IPS-11a (cell line): ENCODE data around the gene DCUN1D3.
A peak's percentile ranks its signal among the peaks of the same experiment; 100 is the strongest.

Experiments used
- H3K4me3 ChIP-seq: one replicate; pipeline ENCODE4 v1.5.1; 2013; ENCODE audit warnings: low read depth, low read length, control low read depth

The DCUN1D3 gene

DNA sequence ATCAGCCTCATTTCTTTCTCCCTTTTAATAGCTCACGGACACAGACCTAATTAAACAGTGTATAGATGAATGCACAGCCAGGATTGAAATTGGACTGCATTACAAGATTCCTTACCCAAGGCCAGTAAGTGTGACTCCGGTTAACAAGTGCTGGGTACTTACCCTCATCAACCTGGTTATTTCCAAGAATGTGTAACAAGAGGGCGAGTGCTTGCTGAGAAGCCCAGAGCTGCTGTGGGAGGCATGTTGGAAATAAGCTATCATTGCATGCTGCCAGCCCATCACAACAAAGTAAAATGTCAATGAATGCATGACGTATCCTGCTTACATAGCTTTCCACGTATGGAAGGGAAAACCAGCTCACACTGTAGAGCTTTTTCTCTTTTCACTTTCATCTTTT, 19.9 kb upstream of the DCUN1D3 start:
- no peak overlapping the region for H3K4me3 ChIP-seq

DNA sequence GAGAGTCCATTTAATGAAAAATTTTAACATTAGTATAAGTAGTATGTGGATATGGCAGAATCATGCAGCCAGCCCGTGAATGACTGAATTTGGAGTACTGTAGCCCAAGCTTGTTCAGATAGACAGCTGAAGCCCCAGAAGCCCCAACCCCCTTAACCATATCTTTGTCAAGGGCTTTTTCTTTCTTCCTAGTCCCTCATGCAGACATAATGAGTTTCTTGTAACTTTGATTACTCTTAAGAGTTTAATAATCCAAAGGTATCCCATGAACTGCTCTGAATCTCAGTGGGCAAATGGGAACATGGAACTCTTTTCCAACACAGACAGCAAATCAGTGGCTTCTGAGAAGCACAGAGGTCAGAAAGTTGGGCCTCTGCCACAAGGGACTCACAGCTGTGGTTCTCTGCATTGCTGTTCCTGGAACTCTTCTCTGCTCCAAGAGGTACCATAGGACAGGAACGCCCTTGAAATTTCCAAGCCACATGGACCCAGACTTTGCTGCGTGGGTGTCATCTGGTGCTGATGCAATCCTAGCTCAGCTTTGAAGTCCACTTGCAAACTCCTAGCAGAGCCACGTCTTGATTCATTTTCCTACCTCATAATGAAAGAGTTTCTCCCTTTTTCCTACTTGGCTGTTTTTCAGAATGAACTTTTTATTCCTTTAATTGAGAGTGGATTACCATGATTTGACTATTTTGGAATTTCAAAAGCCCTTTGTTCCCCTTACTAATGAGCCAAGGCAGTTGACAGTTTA, 18.5 kb upstream of the DCUN1D3 start:
- no peak overlapping the region for H3K4me3 ChIP-seq

DNA sequence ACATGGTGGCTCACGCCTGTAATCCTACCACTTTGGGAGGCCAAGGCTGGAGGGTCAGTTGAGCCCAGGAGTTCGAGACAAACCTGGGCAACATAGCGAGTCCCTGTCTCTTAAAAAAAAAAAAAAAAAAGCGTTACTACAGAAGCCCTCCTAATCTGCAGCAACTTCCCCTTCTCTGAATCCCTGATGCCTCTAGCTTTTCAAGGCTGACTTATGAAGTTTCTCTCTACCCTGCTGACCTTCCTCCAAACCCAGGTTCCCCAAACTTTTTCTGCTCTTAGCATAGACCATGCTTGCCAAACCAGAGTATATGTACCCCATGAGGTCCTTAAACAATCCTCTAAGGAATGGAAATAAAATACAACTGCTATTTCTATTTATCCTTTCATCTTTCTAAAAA, 16.8 kb upstream of the DCUN1D3 start:
- no peak overlapping the region for H3K4me3 ChIP-seq

DNA sequence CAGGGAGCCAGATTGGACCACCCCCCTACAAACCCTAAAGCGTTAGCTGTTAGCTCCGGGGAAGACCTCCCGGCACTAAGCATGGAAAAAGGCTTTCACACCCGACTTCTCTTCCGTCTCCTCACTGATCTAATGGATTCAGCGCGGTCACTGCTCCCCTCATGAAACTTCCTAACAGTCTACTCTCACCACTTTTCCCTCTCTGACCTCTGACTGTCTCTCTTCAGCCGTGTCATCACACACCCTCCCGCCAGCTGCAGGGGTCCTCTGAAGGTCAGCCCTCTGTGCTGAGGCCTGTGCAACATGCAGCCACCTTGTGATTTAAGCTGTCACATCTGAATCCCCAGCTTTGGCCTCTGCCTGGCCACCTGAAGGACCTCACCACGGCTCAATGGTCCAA, 16.1 kb upstream of the DCUN1D3 start:
- H3K4me3 ChIP-seq: no peak overlapping the region

DNA sequence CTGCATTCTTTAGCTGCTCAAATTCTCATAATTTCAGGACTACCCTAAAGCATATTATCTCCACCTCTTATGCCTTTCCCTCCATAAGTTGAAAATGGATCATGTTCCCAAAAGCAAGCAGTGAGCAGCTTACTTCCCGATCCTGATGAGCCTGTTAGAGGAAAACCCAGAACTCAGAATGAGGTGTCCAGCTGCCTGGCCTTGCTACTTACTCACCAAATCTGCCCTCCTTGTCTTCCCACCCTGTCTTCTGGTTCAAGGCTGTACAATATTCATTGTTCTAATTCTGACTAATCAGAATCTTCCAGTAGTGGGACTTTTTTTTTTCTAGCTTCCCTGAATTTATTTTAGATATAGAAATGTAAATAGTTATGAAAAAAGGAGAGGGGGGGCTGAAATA, 11.2 kb upstream of the DCUN1D3 start:
- no peak overlapping the region for H3K4me3 ChIP-seq

DNA sequence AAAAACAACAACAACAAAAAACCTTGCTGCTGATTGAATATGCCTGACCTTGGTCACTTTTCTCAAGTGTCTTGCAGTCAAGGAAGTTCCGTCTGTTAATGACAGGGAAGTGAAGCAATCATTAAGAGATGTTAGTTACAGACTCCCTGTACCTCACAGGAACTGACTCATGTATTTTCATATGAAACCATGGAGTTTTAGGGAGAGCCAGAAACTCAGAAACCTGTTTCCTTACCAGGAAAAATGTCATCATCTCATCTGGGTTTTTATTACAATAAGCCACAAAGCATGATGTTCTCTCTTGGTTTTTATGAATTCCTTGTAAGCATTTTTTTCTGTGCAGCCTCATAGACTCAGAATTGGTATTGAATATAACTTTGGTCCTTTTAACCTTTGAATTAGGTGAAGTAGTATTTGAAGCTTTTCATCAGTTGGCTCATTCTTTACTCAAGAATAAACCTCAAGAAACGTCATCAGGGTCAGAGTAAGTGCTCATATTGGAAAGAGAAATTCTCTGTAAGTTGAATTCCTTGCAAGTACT, 10.7 kb upstream of the DCUN1D3 start:
- H3K4me3 ChIP-seq: no peak overlapping the region

DNA sequence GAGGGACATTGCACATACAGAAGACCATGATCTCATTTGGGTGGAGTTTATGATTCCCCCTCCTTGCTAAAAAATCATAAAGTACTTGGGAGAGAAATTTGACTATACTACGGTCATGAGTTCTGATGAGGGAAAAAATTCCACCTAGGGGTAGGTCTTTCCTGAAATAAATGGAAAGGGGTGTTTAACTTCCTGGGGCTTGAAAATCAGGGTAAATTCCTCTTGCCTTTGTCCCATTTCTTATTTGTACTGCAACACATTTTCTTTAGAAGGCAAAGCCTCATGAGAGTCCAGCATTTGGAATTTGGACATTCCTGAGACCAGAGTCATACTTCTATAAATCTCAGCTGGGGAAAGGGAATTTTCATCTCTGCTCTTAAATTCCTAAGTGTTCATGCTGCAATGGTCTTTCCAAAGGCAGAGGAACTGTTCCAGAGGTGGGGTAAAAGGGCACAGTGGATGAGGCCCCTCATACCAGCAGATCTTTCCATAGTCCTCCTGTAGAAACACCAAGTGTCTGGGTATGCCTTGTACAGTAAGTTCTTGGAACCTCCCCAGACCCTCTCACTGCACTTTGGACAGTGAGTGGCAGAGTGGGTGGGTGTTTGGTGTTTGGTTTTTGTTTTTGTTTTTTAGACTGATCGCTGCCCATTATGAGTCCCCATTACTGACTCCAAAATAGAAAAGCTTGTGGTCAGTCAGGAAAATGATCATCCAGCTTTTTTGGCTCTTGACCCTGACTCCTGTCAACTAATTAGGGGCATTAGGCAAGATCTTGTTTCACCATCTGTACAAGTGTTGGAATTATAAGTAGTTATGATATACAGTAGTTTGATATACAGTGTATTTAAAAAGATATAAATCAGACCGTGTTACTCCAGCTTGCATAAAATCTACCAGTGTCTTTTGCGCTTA, 6.4 kb upstream of the DCUN1D3 start:
- H3K4me3 ChIP-seq: no peak overlapping the region

DNA sequence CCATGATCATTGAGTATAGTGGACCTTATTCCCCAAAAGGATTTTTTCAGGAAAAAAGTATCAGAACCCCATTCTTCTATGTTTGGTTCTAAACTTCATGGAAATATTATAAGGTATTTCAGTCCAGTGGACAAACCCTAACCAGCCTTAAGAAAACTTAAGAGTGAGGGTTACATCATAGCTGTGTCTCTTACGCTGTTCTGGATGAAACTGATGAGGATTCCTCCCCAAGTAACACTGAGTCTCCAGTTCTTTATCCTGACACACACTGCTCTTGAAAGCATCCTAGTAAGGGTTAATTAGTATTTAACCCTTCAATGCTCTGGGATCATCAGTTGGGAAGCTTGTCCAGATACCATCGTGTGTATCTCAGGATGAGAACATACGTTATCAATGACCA, 5.4 kb upstream of the DCUN1D3 start:
- H3K4me3 ChIP-seq: no peak overlapping the region

DNA sequence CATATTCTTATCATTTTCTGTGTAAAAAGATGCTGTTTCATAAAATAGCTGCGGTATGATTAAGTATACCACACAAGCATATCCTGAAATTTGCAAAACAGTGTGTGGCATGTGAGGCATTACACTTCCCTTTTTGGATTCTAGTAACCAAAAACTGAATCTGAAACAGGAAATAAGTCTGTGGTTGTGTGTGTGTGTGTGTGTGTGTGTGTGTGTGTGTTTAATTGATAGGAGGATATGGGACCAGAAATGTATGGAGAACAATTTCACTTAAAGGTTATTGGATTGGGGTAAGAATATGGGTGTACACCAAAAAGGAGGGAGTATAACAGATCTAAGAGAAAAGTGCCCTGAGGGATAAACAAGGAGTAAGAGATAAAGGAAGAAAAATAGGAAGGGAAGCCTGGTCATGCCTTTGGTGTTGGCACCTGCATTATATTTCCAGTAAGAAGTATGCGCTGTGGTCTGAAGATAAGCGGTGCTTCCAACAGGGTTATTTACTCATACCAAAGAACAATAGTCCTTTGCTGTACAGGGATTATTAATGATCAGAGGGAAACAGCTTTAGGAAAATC, 4.4 kb upstream of the DCUN1D3 start:
- H3K4me3 ChIP-seq: no peak overlapping the region

DNA sequence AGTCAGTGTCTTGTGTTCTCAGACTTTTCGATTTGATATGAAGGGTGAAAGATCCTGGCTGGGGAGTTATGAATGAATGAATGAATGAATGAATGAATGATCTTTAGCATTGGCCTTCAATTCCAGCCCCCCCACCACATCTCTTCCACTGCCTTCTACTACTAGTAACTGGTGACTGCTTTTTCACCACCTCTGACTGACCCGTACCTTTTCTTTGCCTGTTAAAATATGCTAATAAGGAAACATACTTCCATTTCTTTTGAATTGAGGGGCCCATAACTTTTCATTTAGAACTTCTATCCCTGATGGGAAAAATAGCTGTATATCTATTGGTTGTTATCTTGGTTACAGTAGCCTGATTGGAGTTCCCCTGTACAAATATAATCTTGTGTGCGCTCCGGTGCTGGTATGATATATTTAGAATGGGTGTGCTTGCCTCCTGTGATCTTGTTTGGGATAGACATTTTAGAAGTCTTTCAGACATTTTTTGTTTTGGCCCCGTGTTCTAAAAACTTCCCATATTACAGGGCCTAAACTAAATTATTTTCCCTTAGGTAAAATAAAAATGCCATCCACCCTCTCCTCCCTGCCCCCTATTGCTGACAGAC, 3.8 kb upstream of the DCUN1D3 start:
- H3K4me3 ChIP-seq: no peak overlapping the region

DNA sequence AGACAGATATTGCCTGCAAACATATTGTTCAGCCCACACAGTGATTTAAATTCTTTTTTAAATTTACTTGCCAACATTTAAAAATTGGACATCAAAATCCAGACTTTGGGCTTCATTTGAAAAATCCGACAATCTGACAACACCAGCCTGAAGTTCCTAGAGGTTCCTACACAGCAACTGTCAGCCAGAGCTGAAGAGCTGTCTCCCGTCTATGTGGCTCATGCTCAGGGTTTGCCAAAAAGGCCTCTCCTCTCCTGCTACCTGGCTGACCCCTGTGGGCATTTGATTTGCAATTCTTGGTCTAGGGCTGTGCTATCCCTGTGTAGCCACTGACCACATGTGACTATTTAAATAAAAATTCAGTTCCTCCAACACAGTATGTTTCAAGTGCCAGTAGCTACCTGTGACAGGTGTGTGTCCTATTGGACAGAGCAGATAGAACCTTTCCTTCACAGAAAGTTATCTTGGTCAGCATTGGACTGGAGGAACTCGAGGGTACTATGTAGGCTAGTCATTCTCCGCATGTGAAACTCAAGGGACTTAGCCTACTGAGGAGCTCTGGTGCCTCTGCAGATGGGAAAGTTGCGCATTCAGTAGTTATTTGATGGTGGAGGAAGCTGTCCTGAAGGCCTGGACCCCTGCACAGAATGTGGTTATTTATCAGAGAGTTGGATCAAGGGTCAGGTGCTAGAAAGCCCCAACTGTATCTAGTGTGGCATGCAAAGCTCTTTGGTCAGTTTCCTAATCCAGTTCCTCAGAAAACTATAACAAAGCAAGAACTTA, 3.1 kb upstream of the DCUN1D3 start:
- H3K4me3 ChIP-seq: no peak overlapping the region

DNA sequence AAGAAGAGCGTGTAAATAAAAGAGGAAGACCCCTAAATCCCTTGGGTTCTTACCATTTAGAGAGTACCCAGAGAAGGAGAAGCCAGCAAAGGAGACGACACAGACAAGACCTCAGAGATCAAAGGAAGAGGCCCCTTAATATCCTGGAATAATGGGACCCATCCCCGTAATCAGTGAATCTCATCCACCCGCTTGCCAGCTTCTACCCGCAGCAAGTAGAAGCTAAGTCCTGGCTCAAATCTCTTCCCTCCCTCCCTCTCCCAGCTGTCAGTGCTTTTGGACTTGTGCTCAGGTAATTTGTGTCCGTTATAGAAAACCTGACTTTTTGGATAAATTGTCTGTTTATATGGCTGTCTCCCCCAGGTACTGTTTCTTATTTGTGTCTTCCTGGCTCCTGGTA, 2.3 kb upstream of the DCUN1D3 start:
- H3K4me3 ChIP-seq: no peak overlapping the region

DNA sequence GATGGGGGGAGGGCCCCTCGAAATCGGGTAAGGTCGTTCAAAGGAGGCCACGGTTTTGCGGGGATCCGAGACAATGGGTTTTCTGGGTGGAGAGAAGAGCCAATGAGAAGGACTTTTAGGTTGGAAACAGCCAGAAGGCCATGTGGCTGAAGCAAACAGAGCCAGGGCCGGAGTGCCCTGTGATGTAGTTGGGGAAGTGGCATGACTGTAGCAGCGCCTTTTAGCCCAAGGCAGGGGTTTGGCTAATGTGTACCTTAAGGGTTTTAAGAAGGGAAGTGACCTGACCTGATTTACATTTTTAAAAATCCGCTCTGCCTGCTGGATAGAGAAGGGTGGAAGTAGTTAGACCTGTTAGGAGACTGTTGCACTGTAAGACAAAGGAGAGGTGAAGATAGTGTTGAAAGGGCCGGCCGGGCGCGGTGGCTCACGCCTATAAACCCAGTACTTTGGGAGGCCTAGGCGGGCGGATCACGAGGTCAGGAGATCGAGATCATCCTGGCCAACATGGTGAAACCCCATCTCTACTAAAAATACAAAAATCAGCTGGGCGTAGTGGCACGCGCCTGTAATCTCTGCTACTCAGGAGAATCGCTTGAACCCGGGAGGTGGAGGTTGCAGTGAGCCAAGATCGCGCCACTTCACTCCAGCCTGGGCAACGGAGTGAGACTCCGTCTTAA, 1.4 kb upstream of the DCUN1D3 start:
- H3K4me3 ChIP-seq: peak overlapping the region; percentile 88

DNA sequence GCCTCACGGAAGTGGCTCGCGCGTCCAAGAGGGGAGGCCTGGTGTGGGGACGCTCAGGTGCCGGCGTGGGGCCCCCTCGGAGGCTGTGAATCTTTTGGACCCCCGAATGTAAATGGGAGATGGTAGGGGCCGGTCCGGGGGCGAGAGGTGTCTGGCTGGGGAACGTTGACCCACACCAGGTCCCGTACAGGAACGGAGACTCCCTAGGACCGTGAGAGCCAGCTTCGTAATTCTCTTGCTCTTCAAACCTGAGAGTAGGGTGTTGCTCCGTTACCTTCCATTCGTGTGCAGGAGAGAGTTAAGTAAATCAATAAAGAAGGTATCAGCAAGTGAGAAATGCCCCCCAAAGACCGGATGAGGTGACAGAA, 894 bp upstream of the DCUN1D3 start:
- peak overlapping the region; percentile 88 for H3K4me3 ChIP-seq

DNA sequence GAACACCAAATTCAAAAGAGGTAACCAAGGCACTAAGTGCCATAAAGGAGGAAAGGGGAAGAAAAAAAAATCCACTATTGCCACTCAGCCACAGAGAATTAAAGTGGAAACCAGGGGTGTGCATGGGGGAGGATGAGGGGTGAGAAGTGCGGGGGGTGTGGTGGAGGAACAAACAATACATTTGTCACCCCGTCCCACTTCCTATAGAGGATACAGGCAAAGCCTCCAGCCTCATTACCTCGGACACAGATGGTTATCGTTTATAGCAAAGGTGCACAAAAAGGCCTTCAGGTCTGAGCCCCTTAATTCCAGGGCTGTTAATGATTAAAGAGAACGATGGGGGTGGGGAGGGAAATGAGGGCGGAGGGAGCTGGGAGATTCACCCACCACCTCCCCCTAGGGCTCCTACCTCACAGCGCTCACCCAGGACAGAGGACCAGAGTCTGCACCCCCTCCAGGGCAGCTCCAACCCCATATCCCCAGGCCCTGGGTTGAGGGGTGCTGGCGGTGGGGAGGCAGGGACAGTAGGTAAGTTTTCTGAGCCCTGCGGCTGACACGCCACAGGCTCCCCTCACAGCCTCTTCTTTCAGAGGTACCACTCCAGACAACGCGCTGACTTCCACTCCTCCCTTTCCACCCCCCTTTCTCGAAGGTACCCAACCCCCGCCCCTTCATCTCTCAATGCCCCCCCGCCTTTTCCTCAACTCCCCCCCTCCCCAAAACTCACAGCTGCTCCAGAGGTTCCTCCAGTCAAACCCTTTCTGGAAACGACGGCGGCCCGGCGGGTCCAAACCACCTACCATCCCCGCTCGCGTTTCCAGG, 470 bp downstream of the DCUN1D3 start:
- peak overlapping the region; percentile 86 for H3K4me3 ChIP-seq

DNA sequence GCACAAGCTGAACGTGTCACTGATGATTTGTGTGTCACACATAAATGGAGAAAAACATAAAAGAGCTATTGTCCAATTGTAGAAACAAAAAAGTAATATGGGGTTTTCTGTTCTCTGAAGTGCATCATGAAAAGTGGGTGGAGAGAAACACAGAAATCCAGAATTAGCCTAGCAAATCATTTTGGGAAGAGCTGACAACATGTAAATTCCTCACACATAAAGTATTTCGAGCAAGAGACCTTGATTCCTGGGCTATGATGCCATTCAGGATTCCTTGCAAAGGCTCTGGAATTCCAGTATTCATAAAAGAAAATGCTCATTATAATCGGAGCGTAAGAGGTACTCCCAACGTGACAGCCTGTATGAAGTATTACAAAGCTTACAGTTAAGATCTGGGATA, 1.1 kb downstream of the DCUN1D3 start:
- H3K4me3 ChIP-seq: peak overlapping the region; percentile 86

DNA sequence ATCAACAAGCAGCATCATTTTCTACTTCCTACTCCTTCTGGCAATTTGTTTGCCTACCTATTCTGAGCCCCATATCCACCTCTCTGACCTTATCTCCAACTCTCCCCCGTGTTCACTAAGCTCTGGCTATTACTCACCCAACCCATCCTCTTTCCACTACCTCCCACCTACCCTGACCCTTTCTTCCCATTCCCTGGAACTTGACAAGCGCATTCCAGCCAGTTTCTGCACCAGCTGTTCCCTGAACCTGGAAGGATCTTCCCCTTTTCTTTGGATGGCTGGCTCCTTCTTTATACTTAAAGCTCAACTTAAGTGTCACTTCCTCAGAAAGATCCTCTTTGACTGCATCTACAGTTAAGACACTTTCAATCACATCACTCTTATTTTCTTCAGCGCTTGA, 2.2 kb downstream of the DCUN1D3 start:
- no peak overlapping the region for H3K4me3 ChIP-seq

DNA sequence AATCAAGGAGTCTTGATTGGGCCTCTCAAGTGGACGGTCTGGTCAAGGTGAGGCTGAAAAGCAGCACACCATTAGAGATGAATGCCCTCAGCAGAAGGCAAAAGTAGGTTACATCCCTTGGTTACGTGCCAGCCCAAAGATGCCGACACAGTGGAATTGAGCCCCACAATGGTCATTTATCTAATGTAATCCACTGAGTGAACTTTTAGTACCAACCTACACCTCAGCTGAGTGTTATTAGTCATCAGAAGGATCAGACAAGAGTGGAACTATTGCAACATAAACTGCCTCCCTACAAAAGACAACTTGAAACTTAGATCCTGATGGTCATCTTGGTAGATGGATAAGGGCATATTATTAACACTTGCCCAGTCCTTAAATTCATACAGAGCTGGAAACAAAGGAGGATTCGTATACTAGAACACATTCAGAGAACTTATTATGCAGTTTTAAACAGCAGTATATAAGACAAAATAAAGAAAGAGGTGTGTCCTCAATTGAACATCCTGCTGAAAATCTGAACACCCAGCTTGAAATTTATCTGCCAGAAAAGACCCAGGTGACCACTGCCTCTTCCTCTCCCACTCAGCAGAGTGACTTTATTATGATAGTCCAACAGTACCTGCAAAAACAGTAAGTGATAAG, 2.8 kb downstream of the DCUN1D3 start:
- H3K4me3 ChIP-seq: no peak overlapping the region

DNA sequence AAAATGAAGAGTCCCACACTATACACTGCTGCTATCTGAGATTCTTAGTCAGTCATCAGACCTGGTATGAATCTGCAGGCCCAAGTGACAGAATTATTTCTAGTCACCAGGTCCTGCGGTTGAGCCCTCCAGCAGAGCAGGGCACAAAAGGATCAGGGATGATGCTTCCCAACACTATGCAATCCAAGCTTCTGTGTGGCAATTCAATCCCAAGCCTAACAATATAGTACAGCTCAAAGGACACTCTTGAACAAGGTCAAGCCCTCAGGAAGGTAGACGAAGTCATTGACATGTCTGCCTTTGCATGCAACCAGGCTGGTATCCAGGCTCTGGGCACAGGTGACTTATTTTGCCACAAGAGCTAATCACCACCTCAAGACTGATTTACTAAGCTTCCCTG, 5.8 kb downstream of the DCUN1D3 start:
- H3K4me3 ChIP-seq: no peak overlapping the region
